Mammary epithelial cell (primary cell): ENCODE data around the gene ADARB2.

Source experiments
- CTCF ChIP-seq, 2 donors: IDR thresholded peaks in 1 of 2; conservative IDR thresholded peaks in 1 of 2; 2 replicates each; pipeline ENCODE4 v1.5.1; 2011 to 2012; ENCODE audit warnings: inconsistent platforms in 2 of 2, low read length in 2 of 2, mild to moderate bottlenecking in 2 of 2, control low read depth in 1 of 2, low read depth in 1 of 2; ENCODE audit not compliant: insufficient read depth in 1 of 2; ENCODE audit errors: extremely low read depth in 1 of 2
- EZH2 ChIP-seq: IDR thresholded peaks from 2 replicates; pipeline ENCODE4 v1.6.1; 2012; ENCODE audit warnings: low read length, inconsistent platforms, borderline replicate concordance

DNA sequence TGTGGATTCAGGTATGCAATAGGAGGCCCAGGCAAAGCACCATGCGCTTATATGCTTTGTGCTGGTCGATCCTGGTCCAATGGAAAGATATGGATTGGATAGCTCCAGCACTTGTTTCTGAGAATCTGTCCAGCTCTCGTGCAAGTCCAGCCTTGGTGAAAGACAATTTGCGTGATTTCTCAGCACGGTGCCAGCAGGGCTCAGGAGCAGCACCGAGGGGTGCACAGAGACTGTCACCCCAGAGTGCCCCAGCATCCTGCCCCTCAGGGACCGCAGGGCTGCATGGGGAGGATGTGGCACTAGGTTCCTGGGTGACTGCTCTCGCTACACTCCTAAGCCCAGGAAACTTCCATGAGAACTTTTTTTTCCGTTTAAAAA lies 455.9 kb downstream of the ADARB2 start:
- no peak for TF ChIP-seq CTCF (conservative IDR thresholded peaks at IDR 0.05 in 1 of 2, IDR thresholded peaks at IDR 0.05 in 1 of 2; ENCODE audit: extremely low read depth in 1 of 2, insufficient read depth in 1 of 2, low read depth in 1 of 2, low read length in 2 of 2)
- TF ChIP-seq EZH2 = no peak
